ENCODE measurements around the gene APBB2. TPM values are rescaled to one million over a fixed set of nuclear protein-coding genes. Genes with fewer than 3 reads are reported as not detected.

APBB2 gene
- total and polyA plus RNA-seq, 10 of the 15 experiments (the other 5 are each of a cell fraction or from before 2014, with no cell fraction given): 2.7 to 24.6 (median 19.0) TPM

DNA sequence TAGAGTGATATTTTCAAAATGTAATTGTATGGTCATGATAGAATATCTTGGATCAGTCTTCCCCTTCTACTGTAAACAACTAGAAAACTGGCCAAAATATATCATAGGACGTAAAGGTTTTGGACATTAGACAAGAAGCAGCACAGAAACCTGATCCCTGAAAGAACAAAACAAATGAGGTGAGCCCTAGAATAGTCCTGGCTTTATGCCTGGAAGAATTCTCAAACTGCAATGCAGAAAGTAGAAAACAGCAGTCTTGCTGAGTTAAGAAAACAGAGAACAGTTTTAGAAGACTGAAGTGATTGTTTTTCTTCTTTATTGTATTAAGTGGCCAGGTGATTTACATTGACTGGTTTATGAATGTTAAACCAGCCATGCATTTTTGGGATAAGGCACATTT is 445.1 kb downstream of the APBB2 start:
- ChIA-PET RAD21 (ENCODE audit: unreplicated experiment) (no interaction called here), POLR2A (no interaction called here), SMC1A (ENCODE audit: uncharacterized antibody, unreplicated experiment) (no interaction called here), CTCF (no interaction called here)
- no peak for DNase-seq (ENCODE audit: low read depth, low spot score)
- Histone ChIP-seq H4K20me1 (ENCODE audit: control insufficient read depth, insufficient read depth) (no peaks in the 10 kb centered on the region), H3K9ac (ENCODE audit: control insufficient read depth, insufficient read depth, low read length) (no peak overlapping the region), H3K79me2 (ENCODE audit: control insufficient read depth, insufficient read depth, low read length) (no peaks in the 10 kb centered on the region), H2AFZ (ENCODE audit: control insufficient read depth, low read depth, low read length) (no peak overlapping the region), H3K4me2 (ENCODE audit: control insufficient read depth, insufficient read depth) (no peak overlapping the region), H3K27me3 (replicated peaks in 1 of 2; ENCODE audit: control insufficient read depth in 2 of 2, insufficient read depth in 2 of 2, low read length in 1 of 2) (no peaks in the 10 kb centered on the region), H3K4me1 (ENCODE audit: control insufficient read depth, insufficient read depth, low read length) (no peaks in the 10 kb centered on the region), H3K9me3 (replicated peaks; ENCODE audit: control insufficient read depth, insufficient read depth, low read length) (no peaks in the 10 kb centered on the region; the same call in 2 of the 3 replicates), H3K27ac (ENCODE audit: control insufficient read depth, insufficient read depth) (no peak overlapping the region), H3K36me3 (ENCODE audit: control insufficient read depth in 2 of 2, insufficient read depth in 2 of 2, low read length in 1 of 2) (no peaks in the 10 kb centered on the region), H3K4me3 (no peak overlapping the region)
- BruUV-seq (replicated peaks): no TSS peak
- WGBS (ENCODE audit: insufficient coverage, insufficient replicate concordance, low lambda C conversion rate, missing lambda C conversion rate): 6% methylated on average over 1 of the region's 1 CpG
- intact Hi-C loops (cut with micrococcal nuclease; ENCODE audit: unreplicated experiment): no loop called here
- in situ Hi-C loops (cut with MboI): no loop called here
- TF ChIP-seq FOS (IDR thresholded peaks at IDR 0.05; ENCODE audit: borderline replicate concordance, extremely low read depth, insufficient read length): no peak
- TF ChIP-seq, protein P1, sequence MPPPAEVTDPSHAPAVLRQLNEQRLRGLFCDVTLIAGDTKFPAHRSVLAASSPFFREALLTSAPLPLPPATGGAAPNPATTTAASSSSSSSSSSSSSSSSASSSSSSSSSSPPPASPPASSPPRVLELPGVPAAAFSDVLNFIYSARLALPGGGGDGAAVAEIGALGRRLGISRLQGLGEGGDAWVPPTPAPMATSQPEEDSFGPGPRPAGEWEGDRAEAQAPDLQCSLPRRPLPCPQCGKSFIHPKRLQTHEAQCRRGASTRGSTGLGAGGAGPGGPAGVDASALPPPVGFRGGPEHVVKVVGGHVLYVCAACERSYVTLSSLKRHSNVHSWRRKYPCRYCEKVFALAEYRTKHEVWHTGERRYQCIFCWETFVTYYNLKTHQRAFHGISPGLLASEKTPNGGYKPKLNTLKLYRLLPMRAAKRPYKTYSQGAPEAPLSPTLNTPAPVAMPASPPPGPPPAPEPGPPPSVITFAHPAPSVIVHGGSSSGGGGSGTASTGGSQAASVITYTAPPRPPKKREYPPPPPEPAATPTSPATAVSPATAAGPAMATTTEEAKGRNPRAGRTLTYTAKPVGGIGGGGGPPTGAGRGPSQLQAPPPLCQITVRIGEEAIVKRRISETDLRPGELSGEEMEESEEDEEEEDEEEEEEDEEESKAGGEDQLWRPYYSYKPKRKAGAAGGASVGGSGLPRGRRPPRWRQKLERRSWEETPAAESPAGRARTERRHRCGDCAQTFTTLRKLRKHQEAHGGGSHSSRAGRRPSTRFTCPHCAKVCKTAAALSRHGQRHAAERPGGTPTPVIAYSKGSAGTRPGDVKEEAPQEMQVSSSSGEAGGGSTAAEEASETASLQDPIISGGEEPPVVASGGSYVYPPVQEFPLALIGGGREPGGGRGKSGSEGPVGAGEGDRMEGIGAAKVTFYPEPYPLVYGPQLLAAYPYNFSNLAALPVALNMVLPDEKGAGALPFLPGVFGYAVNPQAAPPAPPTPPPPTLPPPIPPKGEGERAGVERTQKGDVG (CRISPR knock-in tag; IDR thresholded peaks at IDR 0.05): no peak
- TF ChIP-seq, protein P2, sequence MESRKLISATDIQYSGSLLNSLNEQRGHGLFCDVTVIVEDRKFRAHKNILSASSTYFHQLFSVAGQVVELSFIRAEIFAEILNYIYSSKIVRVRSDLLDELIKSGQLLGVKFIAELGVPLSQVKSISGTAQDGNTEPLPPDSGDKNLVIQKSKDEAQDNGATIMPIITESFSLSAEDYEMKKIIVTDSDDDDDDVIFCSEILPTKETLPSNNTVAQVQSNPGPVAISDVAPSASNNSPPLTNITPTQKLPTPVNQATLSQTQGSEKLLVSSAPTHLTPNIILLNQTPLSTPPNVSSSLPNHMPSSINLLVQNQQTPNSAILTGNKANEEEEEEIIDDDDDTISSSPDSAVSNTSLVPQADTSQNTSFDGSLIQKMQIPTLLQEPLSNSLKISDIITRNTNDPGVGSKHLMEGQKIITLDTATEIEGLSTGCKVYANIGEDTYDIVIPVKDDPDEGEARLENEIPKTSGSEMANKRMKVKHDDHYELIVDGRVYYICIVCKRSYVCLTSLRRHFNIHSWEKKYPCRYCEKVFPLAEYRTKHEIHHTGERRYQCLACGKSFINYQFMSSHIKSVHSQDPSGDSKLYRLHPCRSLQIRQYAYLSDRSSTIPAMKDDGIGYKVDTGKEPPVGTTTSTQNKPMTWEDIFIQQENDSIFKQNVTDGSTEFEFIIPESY (IDR thresholded peaks at IDR 0.05): no peak
- no peak for TF ChIP-seq HSF1 (IDR thresholded peaks at IDR 0.05; ENCODE audit: low read depth, low read length)
- TF ChIP-seq MYB (IDR thresholded peaks at IDR 0.05; ENCODE audit: borderline replicate concordance, low read depth, low read length): no peak
- TF ChIP-seq NR2F1 (conservative IDR thresholded peaks at IDR 0.05): no peak
- TF ChIP-seq TCF7 (IDR thresholded peaks at IDR 0.05; ENCODE audit: borderline replicate concordance): no peak
- TF ChIP-seq ASH2L (IDR thresholded peaks at IDR 0.05; ENCODE audit: borderline replicate concordance, low read depth): no peak
- FAIRE-seq: no peak
- no peak for ATAC-seq
